Hematopoietic multipotent progenitor cell treated with erythropoietin and hydrocortisone succinate and interleukin-3 and kit ligand, for 17 days (in vitro differentiated cells): ENCODE measurements around the gene GPX4.

Experiments used
- DNase-seq: peaks from one replicate; pipeline ENCODE4 v3.0.0-alpha.2; 2015; ENCODE audit warnings: low spot score

The GPX4 gene, protein sequence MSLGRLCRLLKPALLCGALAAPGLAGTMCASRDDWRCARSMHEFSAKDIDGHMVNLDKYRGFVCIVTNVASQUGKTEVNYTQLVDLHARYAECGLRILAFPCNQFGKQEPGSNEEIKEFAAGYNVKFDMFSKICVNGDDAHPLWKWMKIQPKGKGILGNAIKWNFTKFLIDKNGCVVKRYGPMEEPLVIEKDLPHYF

DNA sequence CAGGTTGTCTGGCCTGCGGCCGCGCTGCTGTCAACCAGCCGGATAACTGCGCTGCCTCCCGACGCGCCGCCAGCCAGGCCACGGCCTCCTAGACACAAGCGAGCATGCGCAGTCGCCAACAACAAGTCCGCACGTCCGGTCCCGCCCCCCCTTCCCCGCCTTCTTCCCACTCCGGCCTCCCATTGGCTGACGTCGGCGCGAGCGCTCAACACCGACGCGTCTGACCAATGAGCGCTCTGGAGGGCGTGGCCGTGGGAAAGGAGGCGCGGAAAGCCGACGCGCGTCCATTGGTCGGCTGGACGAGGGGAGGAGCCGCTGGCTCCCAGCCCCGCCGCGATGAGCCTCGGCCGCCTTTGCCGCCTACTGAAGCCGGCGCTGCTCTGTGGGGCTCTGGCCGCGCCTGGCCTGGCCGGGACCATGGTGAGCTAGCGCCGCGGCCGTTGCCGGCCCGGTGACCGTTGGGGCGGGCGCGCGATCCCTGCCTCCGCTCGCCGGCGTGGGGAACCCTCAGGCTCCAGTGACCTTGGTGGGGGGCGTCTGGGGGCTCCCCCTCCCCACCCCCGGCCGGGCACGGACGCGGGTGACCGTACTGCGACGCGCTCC is at the start of gene GPX4:
GPX4 (plus strand) TSS at position 287 of the 603 bp plus-strand sequence; CDS start at position 337, 50 bp downstream.
- DNase-seq, result peak; percentile 100

DNA sequence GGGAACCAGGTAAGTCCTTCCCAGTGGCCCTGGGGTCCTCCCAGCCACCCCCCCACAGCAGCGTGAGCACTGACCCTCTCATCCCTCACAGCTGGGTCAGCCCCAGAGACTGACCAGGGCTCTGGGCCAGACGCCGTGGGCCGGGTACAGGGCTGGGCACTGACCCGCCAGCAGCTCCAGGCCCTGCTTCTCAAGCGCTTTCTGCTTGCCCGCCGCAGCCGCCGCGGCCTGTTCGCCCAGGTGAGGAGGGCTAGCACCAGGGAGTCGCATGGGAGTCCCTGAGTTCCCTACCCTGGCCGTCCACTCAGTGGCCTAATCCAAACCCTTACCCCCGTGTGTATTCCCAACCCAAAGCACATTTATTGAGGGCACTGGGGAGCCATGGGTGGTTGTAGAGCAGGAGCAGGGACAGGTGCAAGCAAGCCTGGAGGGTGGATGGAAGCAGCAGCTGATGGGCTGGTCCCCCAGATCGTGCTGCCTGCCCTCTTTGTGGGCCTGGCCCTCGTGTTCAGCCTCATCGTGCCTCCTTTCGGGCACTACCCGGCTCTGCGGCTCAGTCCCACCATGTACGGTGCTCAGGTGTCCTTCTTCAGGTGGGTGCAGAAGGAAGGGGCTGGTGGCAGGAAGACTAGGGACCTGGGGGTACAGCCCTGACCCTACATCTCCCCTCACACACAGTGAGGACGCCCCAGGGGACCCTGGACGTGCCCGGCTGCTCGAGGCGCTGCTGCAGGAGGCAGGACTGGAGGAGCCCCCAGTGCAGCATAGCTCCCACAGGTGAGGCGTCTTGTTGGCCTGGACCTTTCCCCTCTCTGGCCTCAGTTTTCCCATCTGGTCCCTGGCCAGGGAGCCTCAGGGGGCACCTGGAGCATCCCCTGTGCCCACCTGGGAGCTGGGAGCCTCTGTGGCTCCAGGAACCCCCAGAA is 49.4 kb upstream of the GPX4 start:
- DNase-seq, result no peak

DNA sequence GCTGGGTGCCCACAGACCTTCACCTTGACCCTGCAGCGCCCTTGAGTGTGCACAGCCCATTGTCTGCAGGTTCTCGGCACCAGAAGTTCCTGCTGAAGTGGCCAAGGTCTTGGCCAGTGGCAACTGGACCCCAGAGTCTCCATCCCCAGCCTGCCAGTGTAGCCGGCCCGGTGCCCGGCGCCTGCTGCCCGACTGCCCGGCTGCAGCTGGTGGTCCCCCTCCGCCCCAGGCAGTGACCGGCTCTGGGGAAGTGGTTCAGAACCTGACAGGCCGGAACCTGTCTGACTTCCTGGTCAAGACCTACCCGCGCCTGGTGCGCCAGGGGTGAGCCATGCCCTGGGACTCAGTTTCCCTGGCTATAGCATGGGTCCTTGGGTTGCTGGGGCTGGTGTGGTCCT is 48.8 kb upstream of the GPX4 start:
- DNase-seq, result no peak

DNA sequence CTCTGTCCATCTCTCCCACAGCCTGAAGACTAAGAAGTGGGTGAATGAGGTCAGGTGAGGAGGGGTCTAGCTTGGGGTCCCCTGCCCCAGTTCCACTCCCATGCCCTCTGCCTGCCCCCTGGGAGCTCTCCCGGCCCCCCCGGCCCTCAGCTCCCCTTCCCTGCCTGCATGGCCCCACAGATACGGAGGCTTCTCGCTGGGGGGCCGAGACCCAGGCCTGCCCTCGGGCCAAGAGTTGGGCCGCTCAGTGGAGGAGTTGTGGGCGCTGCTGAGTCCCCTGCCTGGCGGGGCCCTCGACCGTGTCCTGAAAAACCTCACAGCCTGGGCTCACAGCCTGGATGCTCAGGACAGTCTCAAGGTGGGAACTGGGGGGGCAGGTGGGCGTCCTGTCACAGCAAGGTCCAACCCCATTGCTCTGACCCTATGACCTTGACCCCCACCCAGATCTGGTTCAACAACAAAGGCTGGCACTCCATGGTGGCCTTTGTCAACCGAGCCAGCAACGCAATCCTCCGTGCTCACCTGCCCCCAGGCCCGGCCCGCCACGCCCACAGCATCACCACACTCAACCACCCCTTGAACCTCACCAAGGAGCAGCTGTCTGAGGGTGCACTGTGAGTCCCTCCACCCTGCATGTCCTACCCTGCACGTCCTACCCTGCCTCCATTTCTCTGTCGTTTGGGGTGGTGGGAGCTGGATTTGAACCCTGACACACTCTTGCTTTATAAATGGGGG is 47.7 kb upstream of the GPX4 start:
- no peak for DNase-seq

DNA sequence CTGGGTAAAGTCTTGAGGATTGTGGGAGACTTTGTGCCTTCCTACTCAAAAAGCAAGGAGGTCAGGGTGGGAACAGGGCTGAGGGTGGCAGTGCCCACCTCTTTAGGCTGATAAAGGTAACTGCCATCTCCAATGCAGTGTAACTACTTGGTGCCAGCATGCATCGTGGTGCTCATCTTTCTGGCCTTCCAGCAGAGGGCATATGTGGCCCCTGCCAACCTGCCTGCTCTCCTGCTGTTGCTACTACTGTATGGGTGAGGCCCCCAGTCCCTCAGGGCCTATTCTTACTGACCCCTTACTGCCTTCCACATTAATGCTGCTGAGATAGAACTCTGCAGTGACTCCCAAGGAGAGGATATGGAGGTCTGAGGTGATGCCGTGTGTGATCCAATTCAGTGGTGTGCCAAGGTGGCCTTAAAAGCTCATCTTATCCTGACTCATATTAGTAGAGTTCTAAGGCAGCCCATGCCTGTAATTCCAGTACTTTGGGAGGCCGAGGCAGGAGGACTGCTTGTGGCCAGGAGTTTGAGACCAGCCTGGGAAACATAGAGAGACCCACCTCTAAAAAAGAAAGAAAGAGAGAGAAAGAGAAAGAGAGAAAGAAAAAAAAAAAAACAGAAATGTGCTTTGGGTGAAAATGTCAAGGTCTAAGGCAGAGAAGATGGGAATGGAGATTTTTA is 46.5 kb upstream of the GPX4 start:
- DNase-seq, result peak; percentile 32

DNA sequence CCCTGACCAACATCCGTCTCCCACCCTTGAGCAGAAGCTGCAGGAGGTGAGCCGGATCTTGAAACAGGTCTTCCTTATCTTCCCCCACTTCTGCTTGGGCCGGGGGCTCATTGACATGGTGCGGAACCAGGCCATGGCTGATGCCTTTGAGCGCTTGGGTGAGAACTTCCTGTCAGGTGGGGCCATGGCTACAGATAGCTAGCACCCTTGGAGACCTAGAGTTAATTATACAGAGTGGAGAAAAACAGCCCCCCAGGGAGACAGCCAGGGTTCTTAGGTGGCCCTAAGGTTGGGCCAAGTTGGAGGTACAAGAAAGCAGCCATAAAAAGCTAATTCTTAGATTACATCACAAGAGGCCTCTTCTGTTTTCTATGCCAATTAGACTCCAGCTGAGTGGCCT is 45.7 kb upstream of the GPX4 start:
- DNase-seq, result no peak

DNA sequence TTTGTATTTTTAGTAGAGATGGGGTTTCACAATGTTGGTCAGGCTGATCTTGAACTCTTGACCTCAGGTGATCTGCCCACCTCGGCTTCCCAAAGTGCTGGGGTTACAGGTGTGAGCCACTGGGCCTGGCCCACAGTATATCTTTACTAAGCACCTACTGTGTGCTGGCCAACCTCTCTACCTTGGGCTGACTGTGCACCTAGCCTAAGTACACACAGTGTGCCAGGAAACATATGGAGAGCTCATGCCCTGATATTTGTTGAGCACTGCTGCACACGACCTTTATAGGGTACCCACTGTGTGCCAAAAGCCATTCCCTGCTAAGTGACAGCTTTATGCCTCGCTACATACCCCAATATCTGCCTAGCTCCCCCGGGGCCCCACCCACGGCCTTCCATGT is 43.1 kb upstream of the GPX4 start:
- no peak for DNase-seq

DNA sequence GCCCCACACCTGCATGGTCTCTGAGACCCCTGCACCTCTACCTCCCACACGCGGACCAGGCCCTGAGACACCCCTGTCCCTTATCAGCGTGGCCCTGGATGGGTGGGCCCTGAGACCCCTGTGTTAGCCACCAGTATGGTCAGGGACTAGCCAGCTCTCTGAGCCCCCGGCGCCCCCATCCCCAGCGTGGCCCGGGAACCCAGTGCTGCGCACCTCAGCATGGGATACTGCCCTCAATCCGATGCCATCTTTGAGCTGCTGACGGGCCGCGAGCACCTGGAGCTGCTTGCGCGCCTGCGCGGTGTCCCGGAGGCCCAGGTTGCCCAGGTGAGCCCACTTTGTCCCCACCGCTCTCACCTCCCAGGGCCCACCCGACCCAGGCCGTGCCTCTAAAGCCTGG is 41.8 kb upstream of the GPX4 start:
- DNase-seq, result no peak

DNA sequence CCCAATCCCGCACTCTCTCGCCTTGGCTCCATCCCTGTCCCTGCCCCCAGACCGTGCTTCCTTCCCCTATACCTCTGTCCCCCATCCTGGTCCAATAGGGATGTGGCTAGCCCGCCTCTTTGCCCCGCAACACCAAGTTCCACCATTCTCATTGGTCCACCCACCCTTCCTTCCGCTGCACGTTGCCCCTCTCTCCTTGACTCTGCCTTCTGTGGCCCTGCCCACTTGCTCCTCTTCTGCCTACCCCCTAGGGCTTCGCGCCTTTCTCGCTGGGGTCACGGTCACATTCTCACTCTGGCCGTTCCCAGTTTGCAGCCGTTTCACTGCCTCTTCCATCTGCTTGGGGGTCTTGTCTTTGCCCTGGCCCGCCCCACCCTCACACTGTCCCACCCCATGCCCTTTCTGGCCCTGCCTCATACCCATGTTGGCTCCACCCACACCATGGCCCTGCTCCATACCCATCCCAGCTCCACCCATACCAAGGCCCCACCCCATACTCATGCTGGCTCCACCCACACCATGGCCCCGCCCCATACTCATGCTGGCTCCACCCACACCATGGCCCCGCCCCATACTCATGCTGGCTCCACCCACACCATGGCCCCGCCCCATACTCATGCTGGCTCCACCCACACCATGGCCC is 41.3 kb upstream of the GPX4 start:
- peak; percentile 68 for DNase-seq

DNA sequence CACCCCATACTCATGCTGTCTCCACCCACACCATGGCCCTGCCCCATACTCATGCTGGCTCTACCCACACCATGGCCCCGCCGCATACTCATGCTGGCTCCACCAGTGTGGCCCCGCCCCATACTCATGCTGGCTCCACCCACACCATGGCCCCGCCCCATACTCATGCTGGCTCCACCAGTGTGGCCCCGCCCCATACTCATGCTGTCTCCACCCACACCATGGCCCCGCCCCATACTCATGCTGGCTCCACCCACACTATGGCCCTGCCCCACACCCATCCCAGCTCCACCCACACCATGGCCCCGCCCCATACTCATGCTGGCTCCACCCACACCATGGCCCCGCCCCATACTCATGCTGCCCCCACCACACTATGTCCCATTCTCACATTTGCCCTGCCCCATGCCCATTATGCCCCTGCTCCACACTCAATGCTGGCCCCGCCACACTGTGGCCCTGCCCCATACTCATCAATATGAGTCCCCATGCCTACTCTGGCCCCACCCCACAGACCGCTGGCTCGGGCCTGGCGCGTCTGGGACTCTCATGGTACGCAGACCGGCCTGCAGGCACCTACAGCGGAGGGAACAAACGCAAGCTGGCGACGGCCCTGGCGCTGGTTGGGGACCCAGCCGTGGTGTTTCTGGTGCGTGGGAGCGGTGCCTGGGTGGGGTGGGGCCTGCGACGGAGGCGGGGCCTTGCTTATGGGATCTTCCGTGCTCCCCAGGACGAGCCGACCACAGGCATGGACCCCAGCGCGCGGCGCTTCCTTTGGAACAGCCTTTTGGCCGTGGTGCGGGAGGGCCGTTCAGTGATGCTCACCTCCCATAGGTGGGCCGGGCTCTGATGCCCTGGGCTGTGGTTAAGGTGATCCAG is 40.5 kb upstream of the GPX4 start:
- peak; percentile 78 for DNase-seq

DNA sequence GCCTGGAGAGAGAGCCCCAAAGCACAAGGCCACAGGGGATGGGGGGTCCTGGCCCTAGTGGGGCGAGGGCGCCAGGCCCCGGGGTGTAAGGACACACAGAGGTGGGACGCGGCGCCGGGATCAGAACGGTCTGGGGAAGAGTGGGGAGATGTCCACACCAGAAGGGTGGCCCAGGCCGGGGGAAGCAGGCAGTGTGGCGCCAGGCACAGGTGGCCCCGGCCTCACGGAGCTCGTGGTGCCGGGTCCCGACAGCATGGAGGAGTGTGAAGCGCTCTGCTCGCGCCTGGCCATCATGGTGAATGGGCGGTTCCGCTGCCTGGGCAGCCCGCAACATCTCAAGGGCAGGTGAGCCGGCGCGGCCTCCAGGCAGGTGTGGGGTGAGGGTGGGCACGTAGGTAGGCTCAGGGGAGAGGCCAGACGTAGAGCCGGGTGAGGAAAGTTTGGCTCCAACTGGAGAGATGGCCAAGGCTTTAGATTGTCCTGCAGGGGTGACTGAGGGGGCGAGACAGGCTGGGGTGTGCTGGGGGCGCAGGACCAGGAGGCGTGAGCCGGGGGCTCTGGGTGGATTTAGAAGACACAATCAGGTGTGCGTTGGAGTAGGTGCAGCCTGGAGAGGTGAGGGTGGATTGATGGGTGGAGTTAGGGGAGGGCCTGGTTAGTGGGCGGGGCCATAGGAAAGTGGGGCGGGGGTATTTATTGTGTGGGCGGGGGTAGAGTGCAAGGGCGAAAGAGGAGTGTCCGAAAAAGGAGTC is 39.7 kb upstream of the GPX4 start:
- DNase-seq, result no peak

DNA sequence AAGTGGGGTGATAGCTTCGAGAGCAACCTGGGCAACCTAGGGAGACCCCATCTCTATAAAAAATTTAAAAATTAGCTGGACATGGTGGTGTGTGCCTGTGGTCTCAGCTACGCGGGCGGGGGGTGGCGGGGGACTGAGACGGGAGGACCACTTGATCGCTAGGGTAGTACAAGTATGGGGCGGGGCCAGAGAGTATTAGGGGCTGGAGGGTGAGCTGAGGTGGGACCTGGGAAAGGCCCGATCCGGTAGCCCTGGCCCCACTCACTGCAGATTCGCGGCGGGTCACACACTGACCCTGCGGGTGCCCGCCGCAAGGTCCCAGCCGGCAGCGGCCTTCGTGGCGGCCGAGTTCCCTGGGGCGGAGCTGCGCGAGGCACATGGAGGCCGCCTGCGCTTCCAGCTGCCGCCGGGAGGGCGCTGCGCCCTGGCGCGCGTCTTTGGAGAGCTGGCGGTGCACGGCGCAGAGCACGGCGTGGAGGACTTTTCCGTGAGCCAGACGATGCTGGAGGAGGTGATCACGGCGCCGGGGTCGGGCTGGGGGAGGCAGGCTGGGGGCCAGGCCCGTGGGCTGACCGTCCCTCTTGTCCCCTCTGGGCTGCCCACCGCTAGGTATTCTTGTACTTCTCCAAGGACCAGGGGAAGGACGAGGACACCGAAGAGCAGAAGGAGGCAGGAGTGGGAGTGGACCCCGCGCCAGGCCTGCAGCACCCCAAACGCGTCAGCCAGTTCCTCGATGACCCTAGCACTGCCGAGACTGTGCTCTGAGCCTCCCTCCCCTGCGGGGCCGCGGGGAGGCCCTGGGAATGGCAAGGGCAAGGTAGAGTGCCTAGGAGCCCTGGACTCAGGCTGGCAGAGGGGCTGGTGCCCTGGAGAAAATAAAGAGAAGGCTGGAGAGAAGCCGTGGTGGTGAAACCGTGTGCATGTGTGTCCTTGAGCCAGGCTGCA is 38.9 kb upstream of the GPX4 start:
- no peak for DNase-seq

DNA sequence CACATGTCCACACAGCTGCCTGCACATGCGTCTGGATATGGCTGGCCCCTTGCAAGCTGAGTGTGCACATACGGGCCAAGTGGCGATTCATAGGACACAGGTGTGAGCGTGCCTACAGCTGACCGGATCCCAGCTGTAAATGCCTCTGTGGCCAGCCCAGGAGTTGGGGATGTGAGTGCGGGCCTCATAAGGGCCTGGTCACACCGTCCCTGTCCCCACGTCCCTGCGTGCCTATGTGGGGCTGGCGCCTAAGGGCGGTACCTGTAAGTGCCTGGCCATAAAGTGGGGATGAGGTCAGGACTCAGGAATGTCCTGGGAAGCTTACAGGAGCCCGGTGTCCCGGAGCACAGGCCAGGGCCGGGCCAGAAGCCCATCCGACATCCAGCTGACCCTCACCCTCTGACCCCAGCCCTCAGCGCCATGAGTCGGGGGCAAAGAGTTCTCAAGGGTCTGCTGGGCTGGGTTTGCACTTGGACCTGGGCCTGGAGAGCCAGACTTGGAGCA is 38.1 kb upstream of the GPX4 start:
- DNase-seq, result no peak

DNA sequence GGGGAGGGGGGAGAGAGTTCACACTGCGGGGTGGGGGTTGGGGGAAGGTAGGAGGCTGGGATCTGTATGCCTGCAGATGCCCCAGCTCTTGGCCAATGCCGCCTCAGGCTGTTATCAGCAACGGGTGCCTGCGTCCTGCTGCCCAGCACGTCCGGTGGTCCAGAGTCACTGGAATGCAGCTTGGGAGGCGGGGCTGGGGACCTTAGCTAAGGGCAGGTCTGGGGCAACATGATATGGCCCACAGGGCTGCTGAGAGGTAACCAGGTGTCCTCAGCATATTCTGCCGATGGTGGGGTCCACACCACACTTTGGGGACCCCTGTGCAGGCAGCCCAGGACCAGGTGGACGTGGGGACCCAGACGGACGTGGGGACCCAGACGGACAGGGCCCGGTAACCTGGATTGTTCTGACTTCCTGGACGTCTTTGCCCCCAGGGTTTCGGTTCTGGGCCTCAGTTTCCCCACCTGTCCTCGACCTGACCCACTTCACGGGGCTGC is 37.5 kb upstream of the GPX4 start:
- no peak for DNase-seq

DNA sequence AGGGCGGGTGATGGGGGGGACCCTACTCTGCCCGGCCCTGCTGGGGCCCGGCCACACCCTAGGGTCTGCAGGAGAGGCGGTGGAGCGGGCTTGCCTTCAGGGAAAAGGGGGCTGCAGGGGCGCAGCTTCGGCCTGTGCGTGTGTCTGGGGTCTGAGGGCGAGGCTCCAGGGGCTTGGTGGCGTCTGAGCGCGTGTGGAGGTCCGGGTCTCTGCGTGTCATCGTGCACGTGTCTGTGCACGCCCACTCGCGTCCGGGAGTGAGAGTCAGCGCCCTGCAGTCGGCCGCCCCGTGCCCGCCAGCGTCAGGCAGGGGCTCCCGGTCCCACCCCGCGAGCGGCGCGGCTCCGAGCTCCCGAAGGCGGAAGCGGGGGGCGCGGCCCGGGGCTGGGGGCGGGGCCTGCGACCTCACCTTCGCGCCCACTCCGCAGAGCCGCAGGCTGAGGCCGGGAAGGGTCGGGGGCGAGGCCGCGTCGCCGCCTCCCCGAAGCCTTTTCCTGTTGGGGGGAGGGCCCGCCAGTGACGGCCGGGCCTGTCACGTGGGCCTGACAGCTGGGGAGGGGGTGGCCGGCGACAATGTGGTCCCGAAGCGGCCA is 37.0 kb upstream of the GPX4 start, which contains the start of gene ARHGAP45:
ARHGAP45 (plus strand) TSS at position 420 of the 593 bp plus-strand sequence. CDS start 239 bp downstream, outside the sequence.
- no peak for DNase-seq

DNA sequence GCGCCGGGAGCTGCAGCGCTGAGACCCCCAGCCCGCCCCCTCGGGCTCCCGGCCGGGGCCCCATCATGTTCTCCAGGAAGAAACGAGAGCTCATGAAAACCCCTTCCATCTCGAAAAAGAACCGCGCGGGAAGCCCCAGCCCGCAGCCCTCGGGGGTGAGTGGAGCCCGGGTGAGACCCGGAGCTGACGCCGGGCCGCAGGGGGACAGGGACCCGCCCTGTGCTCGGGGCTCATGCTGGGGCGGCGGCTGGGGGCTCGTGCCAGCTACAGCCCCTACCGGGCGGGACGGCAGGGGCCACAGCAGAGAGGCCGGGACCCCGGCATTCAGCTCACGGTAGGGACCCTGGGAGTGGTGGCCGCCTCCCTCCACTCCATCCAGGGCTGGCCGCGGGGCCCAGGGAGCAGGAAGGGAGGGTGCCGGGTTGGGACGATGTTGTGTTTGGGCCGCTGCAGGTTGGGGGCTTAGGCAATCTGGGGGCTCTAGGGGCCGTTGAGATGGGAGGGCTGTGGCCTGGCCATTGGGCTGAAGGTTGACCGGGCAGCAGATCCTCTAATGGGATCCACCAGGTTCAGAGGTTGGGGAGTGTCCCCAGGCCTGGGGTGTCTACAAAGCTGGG is 36.3 kb upstream of the GPX4 start:
- DNase-seq, result no peak
